ENCODE measurements around the gene GRK4. TPM values are rescaled to one million over a fixed set of nuclear protein-coding genes. Genes with fewer than 3 reads are reported as not detected.

The GRK4 gene
- total and polyA plus RNA-seq, 10 of the 15 experiments (the other 5 are each of a cell fraction or from before 2014, with no cell fraction given): 1.1 to 4.0 (median 2.5) TPM

- peak; percentile 6; the same call in 1 of the 2 replicates for TF ChIP-seq ZBTB11 (CRISPR knock-in tag; IDR thresholded peaks at IDR 0.05)
Measured at GRCh38 chr4:2934813-2935761, 28.3 kb upstream of the GRK4 start (continued).

GRCh38 chr4:2935762-2936743 is 27.3 kb upstream of the GRK4 start:
- SMC1A ChIA-PET (ENCODE audit: uncharacterized antibody, unreplicated experiment): interaction anchor here (0.7 to 5.4 kb wide), 22 partner anchors 9 to 451 kb away, joined by 3 to 65 read pairs (median 4); partner anchors contain the start of genes GRK4 and NOP14
- peaks cover 23 to 24% of the 10 kb centered on the region in 2 experiments for H3K36me3 ChIP-seq (ENCODE audit: control insufficient read depth in 2 of 2, insufficient read depth in 2 of 2, low read length in 1 of 2)
- peak; percentile 42 for ATAC-seq
- TSS peak; percentile 43 for BruUV-seq (replicated peaks)
- H2AFZ ChIP-seq (ENCODE audit: control insufficient read depth, low read depth, low read length): no peak overlapping the region
- peak overlapping the region; percentile 89 for H3K9ac ChIP-seq (ENCODE audit: control insufficient read depth, insufficient read depth, low read length)
- RAD21 ChIA-PET (ENCODE audit: unreplicated experiment): interaction anchor here (0.7 to 3.7 kb wide), 17 partner anchors 13 to 467 kb away, joined by 3 to 52 read pairs (median 5); partner anchors contain the start of genes GRK4, NOP14 and RNF4
- H3K4me3 ChIP-seq: peak overlapping the region; percentile 97
- WGBS (ENCODE audit: insufficient coverage, insufficient replicate concordance, low lambda C conversion rate, missing lambda C conversion rate): 16% methylated on average over 20 of the region's 20 CpGs
- no peaks in the 10 kb centered on the region for H4K20me1 ChIP-seq (ENCODE audit: control insufficient read depth, insufficient read depth)
- H3K4me1 ChIP-seq (ENCODE audit: control insufficient read depth, insufficient read depth, low read length): peaks cover 42% of the 10 kb centered on the region
- POLR2A ChIA-PET: interaction anchor here (0.6 to 3.3 kb wide), 24 partner anchors 11 to 240 kb away, joined by 3 to 22 read pairs (median 4); partner anchors contain the start of genes GRK4, HTT and NOP14
- peak overlapping the region; percentile 63 for H3K4me2 ChIP-seq (ENCODE audit: control insufficient read depth, insufficient read depth)
- H3K9me3 ChIP-seq (replicated peaks; ENCODE audit: control insufficient read depth, insufficient read depth, low read length): no peaks in the 10 kb centered on the region; the same call in 2 of the 3 replicates
- intact Hi-C loops (cut with micrococcal nuclease; ENCODE audit: unreplicated experiment): loop anchor here (1.0 to 2.0 kb wide), 3 partner anchors 18 to 189 kb away; partner anchors contain the start of genes GRK4 and NOP14
- peak overlapping the region; percentile 74 for H3K27ac ChIP-seq (ENCODE audit: control insufficient read depth, insufficient read depth)
- CTCF ChIA-PET: interaction anchor here (0.6 to 5.2 kb wide), 19 partner anchors 11 to 337 kb away, joined by 3 to 62 read pairs (median 5); partner anchors contain the start of genes GRK4 and NOP14
- no peaks in the 10 kb centered on the region for H3K27me3 ChIP-seq (replicated peaks in 1 of 2; ENCODE audit: control insufficient read depth in 2 of 2, insufficient read depth in 2 of 2, low read length in 1 of 2)
- peak; percentile 7 for FAIRE-seq
- in situ Hi-C loops (cut with MboI): loop anchor here (25.0 kb wide), 1 partner anchor 174 kb away; the partner anchor contains the start of gene TNIP2
- peaks cover 47% of the 10 kb centered on the region for H3K79me2 ChIP-seq (ENCODE audit: control insufficient read depth, insufficient read depth, low read length)
- peak; percentile 57 for DNase-seq (ENCODE audit: low read depth, low spot score)
- peak; percentile 66 for TF ChIP-seq BCL3 (IDR thresholded peaks at IDR 0.05; ENCODE audit: borderline replicate concordance, insufficient read depth, low read depth, low read length, poor library complexity, severe bottlenecking)
- TF ChIP-seq NFXL1 (IDR thresholded peaks at IDR 0.05; ENCODE audit: borderline replicate concordance): no peak
- TF ChIP-seq HDAC6 (IDR thresholded peaks at IDR 0.05; ENCODE audit: unreplicated experiment): no peak
- TF ChIP-seq ESRRA (IDR thresholded peaks at IDR 0.05; ENCODE audit: low read length): no peak
- peak; percentile 21; the same call in 1 of the 2 replicates for TF ChIP-seq SMAD5 (IDR thresholded peaks at IDR 0.05; ENCODE audit: low read depth)
- TF ChIP-seq STAT3 (IDR thresholded peaks at IDR 0.05; ENCODE audit: low read depth, low read length): no peak
- TF ChIP-seq POU2F2 (IDR thresholded peaks at IDR 0.05; ENCODE audit: borderline replicate concordance, low read depth, low read length): peak; percentile 62; the same call in 1 of the 3 replicates
- no peak for TF ChIP-seq ZNF384 (IDR thresholded peaks at IDR 0.05; ENCODE audit: borderline replicate concordance, low read depth, low read length)
- TF ChIP-seq CEBPB (IDR thresholded peaks at IDR 0.05; ENCODE audit: borderline replicate concordance in 1 of 2, low read depth in 2 of 2, low read length in 2 of 2): no peak
- TF ChIP-seq BMI1 (IDR thresholded peaks at IDR 0.05; ENCODE audit: borderline replicate concordance): no peak
- peak; percentile 49; the same call in 1 of the 2 replicates for TF ChIP-seq SPI1 (IDR thresholded peaks at IDR 0.05; ENCODE audit: borderline replicate concordance, insufficient read depth, low read depth, low read length)
